Inflammatory macrophage treated with lipopolysaccharide for 1 hour (primary cell): Measurements from ENCODE around the gene ABHD12.

Experiments used
- DNase-seq, 2 donors: peaks; one replicate each; pipeline ENCODE4 v3.0.0-alpha.2; 2020 to 2022

ABHD12 gene

GRCh38 chr20:25380945-25381614 is 9.6 kb downstream of the ABHD12 start:
- DNase-seq: no peak

DNA sequence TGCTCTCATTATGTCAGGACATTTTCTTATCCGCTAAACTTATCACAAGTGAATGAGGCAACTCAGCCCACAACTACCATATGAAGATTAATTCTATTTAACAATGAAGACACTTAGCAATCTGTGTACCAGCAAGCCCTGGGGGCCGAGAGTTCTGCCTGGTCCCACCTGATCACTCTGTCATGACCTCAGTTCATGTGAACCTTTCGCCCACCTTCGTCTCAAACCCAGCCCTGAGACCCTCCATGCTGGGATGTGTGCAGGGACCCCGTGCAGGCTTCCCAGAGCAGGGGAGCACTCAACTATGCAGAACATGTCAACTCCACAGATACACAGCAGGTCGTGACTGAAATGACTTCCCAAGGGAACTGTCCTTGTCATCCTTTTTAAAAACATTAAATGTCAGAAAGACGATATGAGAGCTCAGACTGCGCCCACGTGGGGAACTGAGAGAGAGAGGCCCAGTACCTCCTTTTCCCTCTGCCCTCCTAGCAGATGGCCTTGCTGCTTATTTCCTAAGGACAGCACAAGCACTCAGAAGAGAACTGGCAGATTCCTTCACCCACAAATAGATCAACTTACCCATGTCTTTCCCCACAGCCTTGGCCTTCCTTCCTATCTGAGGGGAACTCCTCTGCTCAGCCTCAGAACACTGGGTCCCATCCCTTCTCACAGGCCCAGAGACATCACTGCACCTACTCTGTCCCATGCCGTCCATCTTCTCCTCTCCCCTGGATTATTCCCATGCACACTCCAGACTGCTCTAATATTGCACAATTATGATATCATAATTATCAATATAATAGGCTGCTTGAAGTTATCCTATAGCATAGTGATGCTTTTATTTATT is 11.5 kb downstream of the ABHD12 start:
- peak in 1 of 2 donors; percentile 29 for DNase-seq

DNA sequence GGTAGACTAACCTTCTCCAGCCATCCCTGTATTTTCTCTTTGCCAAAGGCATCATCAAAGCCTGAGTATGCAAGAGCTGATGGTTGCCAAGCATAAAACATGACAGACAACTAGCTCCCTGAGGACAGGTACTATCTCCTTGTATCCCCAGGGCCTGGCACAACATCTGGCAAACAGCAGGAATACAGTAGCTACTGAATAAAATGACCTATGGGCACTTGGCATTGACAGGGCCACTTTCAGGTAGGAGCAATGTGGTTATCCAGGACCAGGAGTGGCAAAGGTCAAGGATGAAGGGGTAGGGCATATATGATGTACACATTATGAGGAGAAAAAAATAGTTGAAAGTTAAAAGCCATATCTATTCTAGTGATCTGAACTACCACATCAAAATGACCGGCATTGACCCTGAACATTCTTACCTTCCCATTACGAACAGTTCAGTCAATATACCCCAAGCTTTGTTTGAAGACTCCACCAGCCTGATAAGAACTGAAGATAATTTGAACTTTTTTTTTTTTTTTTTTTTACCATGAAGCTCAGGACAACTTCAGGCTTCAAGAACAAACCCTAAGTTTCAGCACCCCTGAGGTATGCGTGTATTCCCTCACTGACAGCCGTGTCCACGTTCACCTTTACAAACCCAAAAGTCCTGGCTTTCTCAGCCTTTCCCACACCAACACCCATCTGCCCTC is 12.3 kb downstream of the ABHD12 start:
- DNase-seq: no peak

DNA sequence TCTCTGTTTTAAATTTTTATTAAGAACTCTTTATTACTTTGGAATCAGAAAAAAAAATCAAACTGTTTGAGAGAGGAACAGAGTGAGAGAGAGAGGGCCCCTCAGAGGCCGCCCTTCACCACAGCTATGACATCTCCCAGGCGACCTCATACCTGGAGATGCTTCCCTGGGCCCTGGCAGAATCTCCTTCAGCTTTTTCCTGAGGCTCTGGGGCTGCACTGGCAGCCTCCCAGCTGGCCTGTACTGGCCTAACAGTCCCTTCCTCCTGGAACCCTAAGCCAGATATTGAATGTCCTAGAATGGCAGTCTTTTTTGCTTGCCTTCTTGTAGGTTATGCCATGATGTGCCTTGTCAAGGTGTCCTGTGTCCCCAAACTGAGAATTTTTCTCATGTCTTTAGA is 13.7 kb downstream of the ABHD12 start:
- DNase-seq: no peak

- no peak for DNase-seq
These were observed 14.4 kb downstream of the ABHD12 start for GRCh38 chr20:25376236-25376635.

DNA sequence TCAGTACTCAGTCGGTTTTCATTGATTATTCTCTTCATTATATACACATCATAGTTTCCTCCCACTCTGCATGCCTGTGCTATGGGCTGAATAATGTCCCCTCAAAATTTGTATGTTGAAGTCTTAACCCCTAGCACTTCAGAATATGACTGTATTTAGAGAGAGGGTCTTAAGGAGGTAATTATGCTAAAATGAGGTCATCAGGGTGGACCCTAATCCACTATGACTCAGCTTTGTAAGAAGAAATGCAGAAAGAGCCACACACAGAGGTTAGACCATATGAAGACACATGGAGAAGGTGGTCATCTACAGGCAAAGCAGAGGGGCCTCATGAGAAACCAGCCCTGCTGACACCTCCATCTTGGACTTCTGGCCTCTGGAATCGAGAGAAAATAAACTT is 15.8 kb downstream of the ABHD12 start:
- DNase-seq: no peak

DNA sequence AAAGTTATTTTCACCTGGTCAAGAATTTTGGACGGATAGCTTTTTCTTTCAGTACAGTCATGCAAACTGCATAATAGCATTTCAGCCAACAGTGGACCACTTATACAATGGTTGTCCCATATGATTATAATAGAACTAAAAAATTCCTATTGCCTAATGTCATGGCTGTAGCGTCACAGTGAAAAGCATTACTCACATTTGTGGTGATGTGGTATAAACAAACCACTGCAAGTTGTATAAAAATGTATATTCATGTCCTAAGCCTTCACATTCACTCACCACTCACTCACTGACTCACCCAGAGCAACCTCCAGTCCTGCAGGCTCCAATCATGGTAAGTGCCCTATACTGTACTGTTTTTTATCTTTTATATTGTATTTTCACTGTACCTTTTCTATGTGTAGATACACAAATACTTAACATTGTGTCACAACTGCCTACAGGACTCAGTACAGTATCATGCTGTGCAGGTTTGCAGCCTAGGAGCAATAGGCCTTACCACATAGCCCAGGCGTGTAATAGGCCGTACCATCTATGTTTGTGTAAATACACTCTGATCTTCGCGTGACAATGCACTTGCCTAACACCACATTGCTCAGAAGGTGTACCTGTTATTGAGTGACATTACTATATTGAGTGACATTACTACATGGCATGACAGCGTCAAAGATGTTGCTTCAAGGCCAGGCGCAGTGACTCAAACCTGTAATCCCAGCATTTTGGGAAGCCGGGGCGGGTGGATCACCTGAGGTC is 17.9 kb downstream of the ABHD12 start:
- peak; percentile 34 to 64 for DNase-seq

- DNase-seq: no peak
These were observed 20.7 kb downstream of the ABHD12 start for GRCh38 chr20:25369971-25370370.

GRCh38 chr20:25369529-25369928 is 21.1 kb downstream of the ABHD12 start:
- DNase-seq: no peak

DNA sequence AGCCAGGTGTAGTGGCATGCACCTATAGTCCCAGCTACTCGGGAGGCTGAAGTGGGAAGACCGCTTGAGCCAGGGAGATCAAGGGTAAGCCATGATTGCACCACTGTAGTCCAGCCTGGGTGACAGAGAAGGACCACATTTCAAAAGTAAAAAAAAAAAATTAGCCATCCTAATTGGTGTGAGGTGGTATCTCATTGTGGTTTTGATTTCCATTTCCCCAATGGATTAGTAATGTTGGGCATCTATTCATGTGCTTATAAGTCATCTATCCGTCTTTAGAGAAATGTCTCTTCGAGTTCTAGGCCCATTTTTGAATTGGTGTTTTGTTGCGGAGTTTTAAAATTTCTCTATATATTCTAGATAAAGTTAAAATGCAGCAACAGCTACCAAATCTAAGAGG is 21.7 kb downstream of the ABHD12 start:
- no peak for DNase-seq

DNA sequence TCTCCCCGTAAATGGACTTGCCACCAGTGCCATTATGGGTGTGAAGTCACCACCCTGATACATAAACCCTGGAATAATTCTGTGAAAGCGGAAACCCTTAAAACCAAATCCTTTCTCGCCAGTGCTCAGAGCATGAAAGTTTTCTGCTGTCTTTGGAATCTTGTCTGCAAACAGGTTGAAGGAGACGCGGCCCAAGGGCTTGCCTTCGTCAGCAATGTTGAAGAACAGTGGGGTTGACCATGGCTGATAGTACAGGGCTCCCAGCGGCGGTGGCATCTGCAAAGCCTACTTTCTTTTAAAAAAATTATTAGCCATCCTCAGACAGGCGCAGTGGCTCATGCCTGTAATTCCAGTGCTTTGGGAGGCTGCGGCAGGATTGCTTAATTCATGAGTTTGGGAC is 22.1 kb downstream of the ABHD12 start:
- DNase-seq: no peak

- DNase-seq: no peak
These were observed 25.5 kb downstream of the ABHD12 start for GRCh38 chr20:25364879-25365699.

- DNase-seq: no peak
These were observed 26.4 kb downstream of the ABHD12 start for GRCh38 chr20:25364180-25364788.

DNA sequence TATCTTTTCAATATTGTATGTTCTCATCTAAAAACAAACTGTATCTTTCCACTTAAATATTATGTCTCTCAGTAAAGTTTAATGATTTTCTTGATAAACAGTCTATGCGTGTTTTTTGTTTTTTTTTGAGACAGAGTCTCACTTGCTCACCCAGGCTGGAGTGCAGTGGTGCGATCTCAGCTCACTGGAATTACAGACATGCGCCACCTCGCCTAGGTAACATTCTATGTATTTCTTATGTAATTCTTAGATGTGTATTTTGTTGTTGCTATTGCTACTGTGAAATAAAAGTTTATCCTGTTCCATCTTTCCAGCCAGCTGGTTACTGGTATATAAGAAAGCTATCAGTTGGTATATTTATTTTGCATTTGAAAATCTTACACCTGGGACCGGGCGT is 29.4 kb downstream of the ABHD12 start:
- DNase-seq: no peak

DNA sequence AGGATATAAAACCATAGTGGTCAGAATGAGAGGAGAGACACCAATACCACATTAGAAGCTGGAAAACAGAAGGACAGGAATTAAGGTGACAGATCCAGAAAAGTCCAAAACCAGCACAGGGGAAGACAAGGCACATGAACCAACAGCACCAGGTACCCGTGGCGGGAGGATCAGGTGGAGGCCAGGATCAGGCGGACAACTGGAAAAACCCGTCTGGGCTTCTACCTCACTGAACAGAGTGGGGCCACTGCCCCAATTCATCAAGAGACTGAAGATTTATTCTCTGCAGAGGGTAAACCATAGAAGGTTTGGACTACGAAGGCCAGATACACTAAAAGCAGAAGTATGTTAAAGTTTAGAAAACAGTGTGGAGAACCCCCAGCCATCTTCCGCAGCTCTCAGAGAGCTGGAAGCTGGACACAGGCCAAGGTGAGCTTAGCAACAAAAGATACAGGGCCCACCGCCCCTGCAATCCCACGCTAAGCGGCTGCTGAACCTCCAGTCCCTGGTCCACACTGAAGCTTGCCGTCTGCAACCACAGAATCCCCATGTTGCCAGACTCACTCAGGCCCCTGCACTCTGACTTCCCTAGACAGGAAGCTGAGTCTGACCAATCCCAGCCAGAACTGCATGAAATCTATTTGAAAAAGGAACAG is 29.9 kb downstream of the ABHD12 start:
- DNase-seq: peak; percentile 34 to 37

GRCh38 chr20:25356271-25356933 is 34.2 kb downstream of the ABHD12 start:
- no peak for DNase-seq

DNA sequence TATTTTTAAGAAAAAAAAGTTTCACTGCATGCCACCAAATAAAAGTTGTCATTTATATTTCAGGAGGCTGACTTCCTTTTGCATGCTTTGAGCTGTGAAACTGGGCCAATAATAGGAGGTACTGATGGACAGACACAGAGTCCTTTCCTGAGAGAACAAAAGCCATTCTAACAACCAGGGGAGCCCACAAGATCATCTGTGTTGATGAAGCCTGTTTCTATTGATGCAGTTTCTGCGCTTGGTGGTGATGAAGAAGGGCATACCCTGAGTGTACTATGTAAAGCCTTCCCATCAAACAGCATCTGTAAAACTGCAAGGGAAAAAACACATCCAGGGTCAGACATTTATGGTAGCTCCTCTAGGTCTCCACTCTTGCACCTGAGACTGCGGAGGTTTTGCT is 34.8 kb downstream of the ABHD12 start:
- DNase-seq: no peak

DNA sequence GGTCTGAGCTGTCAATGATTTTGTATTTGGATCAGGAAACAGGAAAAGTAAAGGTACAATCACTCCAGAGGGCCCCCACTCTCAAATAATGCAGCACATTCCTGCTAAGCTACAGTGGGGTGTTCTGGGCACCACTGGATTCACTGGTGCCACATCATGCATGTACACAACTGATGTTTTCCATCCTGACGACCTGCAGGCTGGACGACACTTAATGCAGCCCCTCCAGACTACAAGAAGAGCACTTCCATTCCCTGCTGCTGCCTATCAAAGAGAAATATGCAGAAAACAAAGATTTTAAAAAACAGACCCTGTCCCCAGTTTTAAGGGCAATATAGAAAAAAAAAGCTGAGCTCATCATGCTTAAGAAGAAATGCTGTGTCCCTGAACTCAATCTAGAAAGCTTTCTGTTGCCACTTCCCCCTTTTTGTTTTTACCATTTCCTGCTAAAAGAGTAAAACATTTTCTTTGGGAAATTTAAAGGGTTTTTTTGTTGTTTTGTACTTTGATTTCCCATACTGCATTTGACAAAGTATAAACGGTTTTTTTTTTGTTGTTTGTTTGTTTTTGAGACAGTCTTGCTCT is 35.5 kb downstream of the ABHD12 start:
- DNase-seq: peak in 1 of 2 donors; percentile 15

DNA sequence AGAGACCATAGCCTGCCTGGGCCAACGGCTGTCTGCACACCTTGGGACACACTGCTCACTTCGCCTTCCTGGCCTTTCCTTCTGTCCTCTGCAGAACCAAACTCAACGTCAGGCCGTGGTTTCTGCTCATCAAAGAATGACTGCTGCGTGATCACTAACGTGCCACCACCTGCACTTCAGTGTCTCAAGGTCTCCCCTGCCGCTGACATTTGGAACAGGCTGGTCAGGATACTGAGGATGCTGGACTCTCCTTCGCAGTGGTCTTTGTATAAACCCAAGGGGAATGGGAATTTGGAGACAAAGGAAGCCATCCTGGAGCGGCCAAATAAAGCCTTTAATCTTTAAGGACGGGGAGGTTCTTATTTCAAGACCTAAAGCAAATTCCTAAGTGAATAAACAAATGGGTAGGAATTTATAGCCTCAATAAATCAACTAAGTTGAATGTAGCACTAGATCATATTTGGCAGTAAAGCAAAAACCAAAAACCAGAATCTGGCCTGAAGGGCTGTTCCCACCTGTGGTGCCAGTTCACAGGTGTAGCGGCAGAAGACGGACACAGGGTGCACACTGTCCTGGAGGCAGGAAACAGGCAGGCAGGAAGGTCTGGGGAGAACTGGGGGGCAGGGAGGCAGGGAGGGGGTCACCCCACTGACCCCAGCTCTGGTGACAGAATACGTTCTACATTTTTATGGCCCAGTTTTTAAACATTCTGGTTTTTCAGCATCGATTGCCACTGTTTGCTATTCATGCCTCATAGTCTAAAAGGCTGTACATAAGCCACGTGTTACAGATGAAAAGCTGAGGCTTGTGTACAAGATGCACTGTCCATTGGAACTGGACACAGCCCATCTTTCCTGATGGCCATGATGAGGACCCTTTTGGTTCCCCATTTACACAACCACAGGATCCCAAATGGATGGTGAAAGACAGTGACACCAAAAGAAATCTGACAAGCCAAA is 36.6 kb downstream of the ABHD12 start:
- no peak for DNase-seq
